Uterus (tissue), 2 donors: ENCODE measurements around the gene LAMB3.

Experiments
- CTCF ChIP-seq, 4 experiments: fragments of 200-600 bp in 2 of 4; fragments of 450-650 bp in 2 of 4; sonication (generic) in 2 of 4; IDR thresholded peaks; one replicate each; pipeline ENCODE4 v1.5.1; 2016 to 2019; ENCODE audit warnings: antibody characterized with exemption in 4 of 4, mild to moderate bottlenecking in 2 of 4, moderate library complexity in 1 of 4
- POLR2A ChIP-seq, 2 donors: fragments of 450-650 bp; IDR thresholded peaks; one replicate each; pipeline ENCODE4 v1.6.1; 2016; ENCODE audit warnings: antibody characterized with exemption in 2 of 2, mild to moderate bottlenecking in 1 of 2, moderate library complexity in 1 of 2

GRCh38 chr1:209611771-209612570 is 40.3 kb downstream of the LAMB3 start:
- TF ChIP-seq CTCF (IDR thresholded peaks at IDR 0.05) (no peak), POLR2A (IDR thresholded peaks at IDR 0.05) (no peak)
